Heart left ventricle (tissue), 16 donors: ENCODE measurements around the gene WDR41. TPM values are rescaled to one million over a fixed set of nuclear protein-coding genes. Genes with fewer than 3 reads are reported as not detected.

Experiments
- ATAC-seq, 4 donors: fragments of 200-7000 bp; cut with Tn5 transposase; one replicate each; pipeline ENCODE4 v1.9.1; 2020 to 2022; ENCODE audit warnings: moderate library complexity in 4 of 4, mild to moderate bottlenecking in 3 of 4, moderate number of reproducible peaks in 1 of 4
- DNase-seq, 5 donors: peaks; one replicate each; pipeline ENCODE4 v3.0.0-alpha.2; 2020
- H3K27ac ChIP-seq, 12 donors: fragments of 200-600 bp; sonication (generic) in 4 of 12; one replicate each; pipeline versions ENCODE4 v1.5.0 to v1.8.0; 2016 to 2022; ENCODE audit warnings: mild to moderate bottlenecking in 2 of 12
- H3K27me3 ChIP-seq, 9 donors: fragments of 200-600 bp; sonication (generic) in 2 of 9; one replicate each; pipeline versions ENCODE4 v1.5.1 to v1.8.0; 2016 to 2022; ENCODE audit warnings: mild to moderate bottlenecking in 3 of 9
- H3K36me3 ChIP-seq, 9 donors: fragments of 200-600 bp; sonication (generic) in 2 of 9; one replicate each; pipeline versions ENCODE4 v1.5.0 to v1.8.0; 2018 to 2022; ENCODE audit warnings: mild to moderate bottlenecking in 2 of 9
- H3K4me1 ChIP-seq, 12 donors: fragments of 200-600 bp; sonication (generic) in 4 of 12; one replicate each; pipeline versions ENCODE4 v1.5.0 to v1.8.0; 2016 to 2022; ENCODE audit warnings: mild to moderate bottlenecking in 3 of 12
- H3K4me3 ChIP-seq, 12 donors: fragments of 200-600 bp; sonication (generic) in 4 of 12; one replicate each; pipeline versions ENCODE4 v1.5.0 to v1.8.0; 2017 to 2022; ENCODE audit warnings: mild to moderate bottlenecking in 9 of 12, moderate library complexity in 4 of 12
- H3K9me3 ChIP-seq, 12 donors: fragments of 200-600 bp; sonication (generic) in 4 of 12; one replicate each; pipeline versions ENCODE4 v1.5.0 to v1.8.0; 2016 to 2022; ENCODE audit warnings: mild to moderate bottlenecking in 1 of 12
- POLR2A ChIP-seq, 2 donors: fragments of 450-650 bp; IDR thresholded peaks; one replicate each; pipeline ENCODE4 v1.6.1; 2017; ENCODE audit warnings: antibody characterized with exemption in 2 of 2, mild to moderate bottlenecking in 2 of 2, moderate library complexity in 2 of 2
- WGBS, 4 donors: extraction: QIAGEN DNeasy Blood & Tissue Kit in 2 of 4; methylation state at CpG; one replicate each; pipeline versions ENCODE4 v1.1.5 to v1.1.7; 2013 to 2018; 5-methylcytosine and 5-hydroxymethylcytosine counted together
- intact Hi-C, 10 donors: fragments of 100-400 bp; cut with DNase I; formaldehyde crosslinking; loops; one replicate each; pipeline versions ENCODE4 v1.11.1 to v1.14.2; 2022
- polyA plus RNA-seq, 2 donors: library from polyadenylated mRNA; stranded (reverse); fragments of 200-250 nt; gene quantifications; one replicate each; pipeline ENCODE4 v1.2.3, GENCODE V29; 2013
- total RNA-seq, 9 donors: library from RNA; depleted of rRNA in 2 of 9; stranded (reverse); fragments of >200 nt in 2 of 9; fragmentation: NEBNext Ultra II Directional in 3 of 9; extraction: Animal tissue kit (Norgen Biotek cat#: 25700) in 3 of 9; gene quantifications; one replicate each; pipeline versions ENCODE4 v1.1.0 to v1.2.4, GENCODE V29; 2016 to 2023
- TF ChIP-seq, protein P1 (sequence below), 12 donors: fragments of 200-600 bp; sonication (generic) in 4 of 12; IDR thresholded peaks; one replicate each; pipeline versions ENCODE4 v1.5.0 to v1.8.0; 2018 to 2022; ENCODE audit warnings: antibody characterized with exemption in 12 of 12, mild to moderate bottlenecking in 5 of 12
- donor health status: ischemic (EF 13 %, LVEDD 7.1; RV severe dilation, severe dysfunction).
- donor health status: healthy with polysubstance abuse.
- donor health status: DM: no; HTN: yes; CAD: no.
- donor health status: DM: no; HTN: no; CAD: no.
- donor health status: ischemic (EF 25% LVEDD 6.9; RV normal size, moderate dysfunction).
- donor health status: ischemic (EF 25% LVEDD 5.7; RV mildly dilated, moderate dysfunction).
- donor health status: healthy.
- donor health status: DM: yes; HTN: yes; CAD: no.
- donor health status: ischemic (EF 35%, LVEDD 5.7; RV mildly dilated, moderate dysfunction).
- donor health status: nonischemic (EF 11% LVEDD 7.7; RV severe dilation, severe dysfunction).
- donor health status: DM: yes; HTN: yes; CAD: no.
- donor health status: PGD.
- donor health status: ischemic (EF 29% LVEDD 5.4; RV normal size, mild dysfunction).
- donor health status: nonischemic (EF 23%, LVEDD 6.1; RV moderate dilation, normal function).

Gene WDR41
- total and polyA plus RNA-seq, 11 donors, result 7.9 to 50.9 (median 35.0) TPM

DNA sequence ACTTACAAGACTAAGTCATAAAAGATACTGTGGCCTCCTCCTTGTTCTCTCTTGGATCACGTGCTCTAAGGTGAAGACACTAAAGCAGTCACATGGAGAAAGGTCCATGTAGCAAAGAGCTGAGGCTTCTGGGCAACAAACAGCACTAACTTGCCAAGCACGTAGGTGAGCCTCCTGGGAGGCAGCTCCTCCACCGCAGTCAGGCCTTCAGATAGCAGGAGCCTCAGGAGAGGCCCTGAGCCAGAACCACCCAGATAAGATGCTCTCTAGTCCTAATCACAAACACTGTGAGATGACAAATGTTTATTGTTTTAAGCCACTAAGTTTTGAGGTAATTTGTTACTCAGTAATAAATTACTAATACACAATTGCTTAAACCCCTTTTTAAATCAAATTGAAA, 38.0 kb downstream of the WDR41 start:
- H3K4me1 ChIP-seq, result peaks cover 0 to 10% (median 0%) of the 10 kb centered on the region in 12 donors
- WGBS, 4 donors, result 86 to 93% (median 90%) methylated on average over 3 of the region's 3 CpGs
- H3K36me3 ChIP-seq, result peaks cover 0 to 48% (median 26%) of the 10 kb centered on the region in 9 donors
- ATAC-seq, result no peak
- DNase-seq, result no peak
- intact Hi-C loops, result no loop called here
- TF ChIP-seq, protein P1, sequence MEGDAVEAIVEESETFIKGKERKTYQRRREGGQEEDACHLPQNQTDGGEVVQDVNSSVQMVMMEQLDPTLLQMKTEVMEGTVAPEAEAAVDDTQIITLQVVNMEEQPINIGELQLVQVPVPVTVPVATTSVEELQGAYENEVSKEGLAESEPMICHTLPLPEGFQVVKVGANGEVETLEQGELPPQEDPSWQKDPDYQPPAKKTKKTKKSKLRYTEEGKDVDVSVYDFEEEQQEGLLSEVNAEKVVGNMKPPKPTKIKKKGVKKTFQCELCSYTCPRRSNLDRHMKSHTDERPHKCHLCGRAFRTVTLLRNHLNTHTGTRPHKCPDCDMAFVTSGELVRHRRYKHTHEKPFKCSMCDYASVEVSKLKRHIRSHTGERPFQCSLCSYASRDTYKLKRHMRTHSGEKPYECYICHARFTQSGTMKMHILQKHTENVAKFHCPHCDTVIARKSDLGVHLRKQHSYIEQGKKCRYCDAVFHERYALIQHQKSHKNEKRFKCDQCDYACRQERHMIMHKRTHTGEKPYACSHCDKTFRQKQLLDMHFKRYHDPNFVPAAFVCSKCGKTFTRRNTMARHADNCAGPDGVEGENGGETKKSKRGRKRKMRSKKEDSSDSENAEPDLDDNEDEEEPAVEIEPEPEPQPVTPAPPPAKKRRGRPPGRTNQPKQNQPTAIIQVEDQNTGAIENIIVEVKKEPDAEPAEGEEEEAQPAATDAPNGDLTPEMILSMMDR (IDR thresholded peaks at IDR 0.05), result no peak
- TF ChIP-seq POLR2A (IDR thresholded peaks at IDR 0.05), result no peak
- no peaks in the 10 kb centered on the region for H3K27me3 ChIP-seq
- H3K27ac ChIP-seq, result no peak overlapping the region
- H3K9me3 ChIP-seq, result no peaks in the 10 kb centered on the region
- H3K4me3 ChIP-seq, result no peak overlapping the region

DNA sequence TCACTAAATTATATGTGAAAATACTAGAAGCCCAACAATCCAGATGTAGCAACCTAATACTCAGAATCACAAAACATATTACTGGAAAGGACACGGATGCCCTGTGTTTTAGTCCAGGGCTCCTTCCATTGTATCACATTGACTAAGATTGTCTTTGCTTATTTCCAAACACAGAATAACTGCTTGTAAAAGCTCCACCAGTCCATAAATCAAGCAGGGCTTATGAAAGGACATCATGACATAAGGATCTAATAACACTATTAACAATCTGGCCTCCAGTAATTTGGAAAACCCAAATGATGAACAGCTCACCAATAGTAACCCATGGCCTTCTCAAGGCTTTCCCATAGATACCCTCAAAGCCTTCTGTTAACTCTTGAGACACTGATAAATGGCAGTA, 39.8 kb downstream of the WDR41 start:
- no peak for TF ChIP-seq POLR2A (IDR thresholded peaks at IDR 0.05)
- TF ChIP-seq, protein P1 (IDR thresholded peaks at IDR 0.05), result no peak
- Histone ChIP-seq H3K27ac (no peak overlapping the region), H3K9me3 (peaks cover 0 to 3% (median 0%) of the 10 kb centered on the region in 12 donors), H3K27me3 (no peaks in the 10 kb centered on the region), H3K36me3 (peaks cover 0 to 59% (median 29%) of the 10 kb centered on the region in 9 donors), H3K4me1 (peaks cover 0 to 13% (median 0%) of the 10 kb centered on the region in 12 donors), H3K4me3 (no peak overlapping the region)
- WGBS, 4 donors, result 98 to 100% (median 100%) methylated on average over 1 of the region's 1 CpG
- ATAC-seq, result no peak
- DNase-seq, result no peak
- intact Hi-C loops, result no loop called here

DNA sequence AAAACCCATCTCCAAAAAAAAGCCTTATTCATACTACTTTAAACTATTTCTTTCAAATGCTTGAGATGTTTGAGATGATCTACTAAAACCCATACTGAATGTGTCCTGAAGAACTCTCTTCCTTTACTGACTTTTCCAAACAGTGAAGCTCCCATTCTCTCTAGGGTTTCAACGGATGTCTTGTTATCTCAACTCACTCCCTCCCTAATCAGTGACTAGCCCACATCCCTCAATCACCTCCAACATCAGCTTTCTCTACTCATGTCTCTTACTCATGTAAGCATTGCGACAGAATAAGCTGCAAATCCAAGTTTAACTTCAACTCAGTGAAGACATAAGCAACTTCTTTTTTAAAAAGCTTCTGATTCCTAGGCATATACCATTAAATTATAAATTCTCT, 42.1 kb downstream of the WDR41 start:
- peaks cover 0 to 7% (median 0%) of the 10 kb centered on the region in 12 donors for H3K9me3 ChIP-seq
- peak overlapping the region in 1 of 12 donors; percentile 28 for H3K27ac ChIP-seq
- DNase-seq (no peak), ATAC-seq (no peak)
- TF ChIP-seq, protein P1 (IDR thresholded peaks at IDR 0.05), result no peak
- peaks cover 0 to 61% (median 29%) of the 10 kb centered on the region in 9 donors for H3K36me3 ChIP-seq
- intact Hi-C loops, result no loop called here
- H3K27me3 ChIP-seq, result no peaks in the 10 kb centered on the region
- no peak overlapping the region for H3K4me3 ChIP-seq
- peaks cover 0 to 13% (median 0%) of the 10 kb centered on the region in 12 donors for H3K4me1 ChIP-seq
- 21 to 73% (median 62%) methylated on average over 2 of the region's 2 CpGs for WGBS, 4 donors

DNA sequence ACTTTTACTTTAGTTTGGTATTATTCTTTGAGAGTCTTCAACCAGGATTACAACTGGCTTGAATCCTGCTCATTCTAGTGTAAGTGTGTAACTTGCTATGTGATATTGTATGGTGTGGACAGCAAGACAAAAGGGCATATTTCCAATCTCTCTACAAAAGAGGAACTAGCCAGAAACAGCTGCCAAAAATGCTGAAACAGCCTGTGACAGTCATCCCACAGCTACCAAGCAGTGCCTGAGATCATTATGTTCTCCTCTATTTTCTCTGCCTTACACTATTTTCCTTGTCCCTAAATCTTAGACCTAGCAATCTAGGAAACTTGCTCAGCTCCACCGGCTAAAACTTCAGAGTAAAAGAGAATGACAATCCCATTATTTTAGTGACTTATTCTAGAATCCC, 42.8 kb downstream of the WDR41 start:
- TF ChIP-seq, protein P1 (IDR thresholded peaks at IDR 0.05), result no peak
- no peak for TF ChIP-seq POLR2A (IDR thresholded peaks at IDR 0.05)
- 58 to 74% (median 69%) methylated on average over 1 of the region's 1 CpG for WGBS, 4 donors
- peaks cover 0 to 65% (median 33%) of the 10 kb centered on the region in 9 donors for H3K36me3 ChIP-seq
- intact Hi-C loops, result no loop called here
- H3K27me3 ChIP-seq, result no peaks in the 10 kb centered on the region
- no peak overlapping the region for H3K4me3 ChIP-seq
- peaks cover 0 to 7% (median 0%) of the 10 kb centered on the region in 12 donors for H3K9me3 ChIP-seq
- H3K4me1 ChIP-seq, result peaks cover 0 to 13% (median 0%) of the 10 kb centered on the region in 12 donors
- no peak for DNase-seq
- peak; percentile 74 to 89 (median 84) for ATAC-seq
- H3K27ac ChIP-seq, result peak overlapping the region in 2 of 12 donors; percentile 24 to 28
